Epithelial cell of proximal tubule (primary cell): ENCODE measurements around the gene B9D1. TPM values are rescaled to one million over a fixed set of nuclear protein-coding genes. Genes with fewer than 3 reads are reported as not detected.

Experiments used
- DNase-seq: peaks from one replicate; pipeline ENCODE4 v3.0.0-alpha.2; 2011; ENCODE audit warnings: low read depth
- H3K4me3 ChIP-seq: 2 replicates; pipeline ENCODE4 v1.5.1; 2011; ENCODE audit warnings: low read depth, mild to moderate bottlenecking, low read length
- CTCF ChIP-seq: conservative IDR thresholded peaks from 2 replicates; pipeline ENCODE4 v1.5.1; 2012; ENCODE audit warnings: low read depth, mild to moderate bottlenecking, low read length
- total RNA-seq: library from RNA; depleted of rRNA; stranded (reverse); fragments of >200 nt; gene quantifications from 2 replicates; pipeline ENCODE4 v1.2.3, GENCODE V29; 2015

B9D1 gene
- total RNA-seq, 1 donor from 2014 or later = 44.2 TPM

- no peak for DNase-seq
- no peak for TF ChIP-seq CTCF
- no peak overlapping the region for H3K4me3 ChIP-seq
Measured at GRCh38 chr17:19296786-19297778, 65.4 kb downstream of the B9D1 start.

- DNase-seq = no peak
- no peak for TF ChIP-seq CTCF
- H3K4me3 ChIP-seq = no peak overlapping the region
Measured at GRCh38 chr17:19295473-19296135, 66.9 kb downstream of the B9D1 start.

GRCh38 chr17:19294443-19294842 lies 68.1 kb downstream of the B9D1 start:
- H3K4me3 ChIP-seq = no peak overlapping the region
- no peak for DNase-seq
- no peak for TF ChIP-seq CTCF

Other genes with a start within 250 kb of the B9D1 start
- not detected in 2 replicates for gene GRAPL, start 235.1 kb downstream of the B9D1 start, total RNA-seq
- 14.2 and 26.4 TPM in 2 replicates for gene EPN2, start 125.4 kb downstream of the B9D1 start, total RNA-seq
- gene MAPK7, start 15.8 kb upstream of the B9D1 start, total RNA-seq = 9.1 and 19.0 TPM in 2 replicates
- not detected in 2 replicates for gene MFAP4, start 24.5 kb upstream of the B9D1 start, total RNA-seq
- 0.06 TPM in 1 of 2 replicates, not detected in the other for gene RNF112, start 48.5 kb upstream of the B9D1 start, total RNA-seq
- gene SLC47A1, start 171.1 kb upstream of the B9D1 start, total RNA-seq = 0.52 and 1.7 TPM in 2 replicates